CD4-positive, alpha-beta memory T cell (primary cell): ENCODE measurements around the gene SNAPC3. TPM values are rescaled to one million over a fixed set of nuclear protein-coding genes. Genes with fewer than 3 reads are reported as not detected.

Experiments used
- polyA plus RNA-seq, 2 donors: library from polyadenylated mRNA; unstranded; fragments of 300-500 nt; fragmentation: Illumina TruSeq; gene quantifications; one replicate each; pipeline ENCODE4 v1.2.3, GENCODE V29; 2021
- total RNA-seq, 2 experiments: library from RNA; stranded (reverse); gene quantifications; one replicate each; pipeline ENCODE4 v1.2.3, GENCODE V29; 2021

Gene SNAPC3
- total and polyA plus RNA-seq, 4 experiments from 2014 or later, result 9.8 to 34.2 (median 23.8) TPM

Other genes starting within 250 kb of the SNAPC3 start
- gene TTC39B, start 115.7 kb upstream of the SNAPC3 start, total RNA-seq, result 10 to 100 TPM; 29.0 to 30.2 TPM
- gene TTC39B, start 115.7 kb upstream of the SNAPC3 start, polyA plus RNA-seq, result 10 to 100 TPM; 10.5 to 10.8 TPM
- gene PSIP1, start 88.1 kb downstream of the SNAPC3 start, total RNA-seq, result 100 to 1,000 TPM; 181 to 188 TPM
- gene PSIP1, start 88.1 kb downstream of the SNAPC3 start, polyA plus RNA-seq, result 100 to 1,000 TPM in 1 of 2 donors, 10 to 100 TPM in 1; 75.1 to 144 TPM
- gene CCDC171, start 130.2 kb downstream of the SNAPC3 start, total RNA-seq, result 1 to 10 TPM; 1.8 to 1.9 TPM
- gene CCDC171, start 130.2 kb downstream of the SNAPC3 start, polyA plus RNA-seq, result under 1 TPM; 0.11 to 0.26 TPM